NCI-H2196 treated with DMSO at 0.1 percent for 48 hours (cell line): ENCODE measurements around the gene SLC4A7.
"Not testable (repeated sequence)": the region's sequence is repeated elsewhere in the genome, so short reads cannot be mapped to it uniquely, and the experiment has no call there.

Experiments used
- DNase-seq: peaks from one replicate; lab custom pipeline; 2025; ENCODE audit not compliant: unreplicated experiment; lab: John Stamatoyannopoulos, UW

SLC4A7 gene

DNA sequence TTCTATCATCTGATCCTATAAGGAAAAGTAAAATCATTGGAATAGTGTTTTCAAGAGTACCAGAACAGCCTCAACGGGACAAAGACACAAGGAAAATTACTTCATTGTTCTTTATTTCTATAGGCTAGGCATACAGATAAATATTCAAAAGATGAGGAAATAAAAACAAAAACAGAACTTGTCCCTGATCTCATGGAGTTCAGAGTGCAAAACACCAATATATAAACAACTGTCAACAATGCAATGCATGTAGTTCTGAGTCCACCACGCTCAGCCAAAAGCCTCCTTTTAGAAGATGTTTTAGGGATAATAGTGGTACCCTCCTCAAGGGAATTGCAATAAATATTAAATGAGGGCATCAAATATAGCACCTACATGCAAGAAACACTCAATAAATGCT is 4.6 kb upstream of the SLC4A7 start:
- no peak for DNase-seq

DNA sequence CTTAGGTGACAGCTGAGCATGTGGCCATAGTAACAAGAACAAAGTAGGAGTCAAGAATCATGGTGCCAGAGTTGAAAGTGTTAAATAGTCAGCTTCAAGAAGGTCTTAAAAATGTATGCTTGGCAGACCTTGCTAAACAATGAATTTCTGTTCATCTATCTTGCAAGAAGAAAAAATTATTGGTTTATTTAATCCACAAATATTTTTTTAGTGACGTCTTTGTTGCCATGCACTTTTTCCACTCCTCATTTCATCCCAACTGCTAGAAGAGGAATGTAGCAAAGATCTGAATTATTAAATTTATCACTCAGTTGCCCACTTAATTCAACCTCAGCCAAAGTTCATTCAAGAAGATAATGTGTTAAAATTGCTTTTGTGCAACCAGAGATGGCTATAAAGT is 3.2 kb upstream of the SLC4A7 start:
- DNase-seq, result no peak

DNA sequence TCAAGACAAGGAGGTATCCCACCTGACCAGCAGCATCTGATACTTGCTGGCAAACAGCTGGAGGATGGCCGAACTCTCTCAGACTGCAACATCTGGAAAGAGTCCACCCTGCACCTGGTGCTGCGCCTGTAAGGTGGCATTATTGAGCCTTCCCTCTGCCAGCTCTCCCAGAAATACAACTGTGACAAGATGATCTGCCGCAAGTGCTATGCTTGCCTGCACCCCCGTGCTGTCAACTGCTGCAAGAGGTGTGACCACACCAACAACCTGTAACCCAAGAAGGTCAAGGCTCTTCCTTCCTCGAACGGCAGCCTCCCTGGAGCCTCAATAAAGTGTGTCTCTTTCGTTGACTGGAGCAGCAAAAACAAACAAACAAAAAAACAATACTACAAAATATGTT is 2.2 kb upstream of the SLC4A7 start:
- no peak for DNase-seq

DNA sequence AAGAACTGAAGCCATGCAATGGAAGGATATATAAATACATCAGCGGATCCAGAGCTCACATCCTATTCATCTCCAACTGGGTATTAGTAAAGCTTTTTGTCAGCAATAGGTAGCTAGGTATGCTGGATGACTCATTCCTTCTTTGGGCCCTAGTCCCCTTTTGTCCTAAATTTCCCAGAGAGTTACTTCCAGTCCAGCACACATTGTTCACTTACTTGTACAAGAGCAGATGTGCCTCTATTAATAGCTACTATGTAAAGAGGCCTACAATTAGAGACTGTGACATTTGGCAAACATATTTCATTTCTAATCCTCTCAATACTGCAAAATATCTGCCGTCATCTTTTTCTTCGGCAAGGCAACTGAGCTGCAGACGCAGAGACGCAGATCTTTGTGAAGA is 1.7 kb upstream of the SLC4A7 start:
- no peak for DNase-seq

DNA sequence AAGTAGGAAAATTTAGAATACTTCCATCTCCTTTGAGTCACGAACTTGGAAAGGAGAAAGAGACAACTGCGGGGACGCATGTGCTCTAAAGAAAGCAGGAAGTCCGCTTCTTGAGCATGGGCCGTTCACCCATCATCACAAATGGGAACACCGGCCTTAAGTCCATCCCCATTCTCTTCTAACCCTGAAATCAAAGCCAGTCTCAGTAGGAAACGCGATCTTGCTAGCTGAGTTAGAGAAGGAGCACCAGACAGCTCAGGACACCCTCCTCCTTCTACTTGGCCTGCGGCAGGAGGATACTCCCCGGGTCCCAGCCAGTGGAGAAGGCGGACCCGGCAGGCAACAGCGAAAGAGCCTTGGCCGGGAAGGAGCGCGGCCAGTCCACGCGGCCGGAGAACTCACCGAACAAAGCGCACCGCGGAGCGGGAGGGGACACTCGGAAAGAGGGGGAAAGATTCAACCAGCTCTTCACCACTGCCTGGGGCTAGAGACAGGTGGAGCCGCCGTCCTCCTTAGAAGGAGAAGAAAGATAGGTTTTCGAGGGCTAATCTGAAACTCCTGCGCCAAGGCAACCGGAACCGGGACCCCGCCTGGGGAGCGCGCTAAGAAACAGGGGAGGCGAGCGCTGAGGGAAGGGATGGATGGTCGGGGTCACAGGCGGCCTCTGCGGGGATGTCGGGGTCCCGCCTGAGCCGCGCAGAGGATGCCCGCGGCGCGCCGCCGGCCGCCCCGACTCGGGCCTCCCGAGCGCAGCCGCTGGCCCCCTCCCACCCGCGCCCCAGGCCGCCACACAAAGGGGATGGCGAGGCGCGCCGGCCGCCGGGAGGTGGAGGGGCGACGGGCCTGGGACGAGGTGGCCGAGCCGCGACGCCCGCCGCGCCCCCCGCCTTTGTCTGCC is 818 bp downstream of the SLC4A7 start:
- DNase-seq, result no peak

DNA sequence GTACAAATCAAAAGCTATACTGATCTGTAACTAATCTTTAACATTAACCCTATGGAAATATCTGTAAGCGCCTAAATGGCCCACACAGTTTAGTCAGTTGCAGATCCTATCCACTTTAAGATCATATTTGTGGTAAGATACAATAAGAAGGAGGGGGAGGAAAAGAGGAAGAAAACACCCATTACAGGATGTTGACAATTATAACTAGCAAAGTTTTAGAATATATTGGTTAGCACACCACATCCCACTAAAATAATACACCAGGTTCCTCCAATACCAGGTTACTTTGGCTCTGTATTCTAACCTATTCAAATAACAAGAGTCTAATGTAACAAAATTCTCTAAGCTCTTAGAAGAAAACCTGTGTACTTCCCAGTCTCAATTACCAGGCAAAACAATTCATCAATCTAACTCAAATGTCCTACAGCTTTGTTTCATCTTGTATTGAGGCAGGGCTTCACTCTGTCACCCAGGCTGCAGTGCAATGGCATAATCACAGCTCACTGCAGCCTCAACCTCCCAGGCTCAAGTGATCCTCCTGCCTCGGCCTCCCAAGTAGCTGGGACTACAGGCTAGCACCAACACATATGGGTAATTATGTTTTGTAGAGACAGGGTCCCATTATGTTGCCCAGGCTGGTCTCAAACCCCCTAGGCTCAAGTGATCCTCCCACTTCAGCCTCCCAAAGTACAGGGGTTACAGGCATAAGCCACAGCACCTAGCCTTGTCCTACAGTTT is 4.2 kb downstream of the SLC4A7 start:
- DNase-seq, result no peak

DNA sequence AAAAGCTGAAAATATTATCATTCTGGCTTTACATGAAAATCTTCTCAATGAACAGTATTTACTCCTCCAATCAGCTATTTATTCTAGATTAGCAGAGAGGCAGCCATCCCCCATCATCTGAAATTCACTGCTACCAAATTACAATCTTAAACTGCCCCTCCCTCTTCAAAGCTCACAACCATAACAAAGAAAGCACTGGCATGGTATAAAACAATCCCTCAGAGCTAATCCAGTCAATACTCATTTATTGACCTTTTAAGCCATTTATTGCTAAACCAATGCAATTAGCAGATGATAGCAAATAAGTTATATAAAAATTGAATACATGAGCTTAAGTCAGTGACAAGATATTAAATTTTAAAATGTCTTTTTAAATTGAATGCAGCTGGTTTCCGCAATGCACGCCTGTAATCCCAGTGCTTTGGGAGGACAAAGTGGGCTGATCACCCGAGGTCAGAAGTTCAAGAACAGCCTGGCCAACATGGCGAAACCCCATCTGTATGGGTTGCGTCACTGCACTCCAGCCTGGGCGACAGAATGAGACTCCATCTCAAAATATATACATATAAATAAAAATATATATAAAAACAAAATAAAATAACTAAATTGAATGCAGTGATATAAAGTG is 12.1 kb downstream of the SLC4A7 start:
- DNase-seq, result no peak

DNA sequence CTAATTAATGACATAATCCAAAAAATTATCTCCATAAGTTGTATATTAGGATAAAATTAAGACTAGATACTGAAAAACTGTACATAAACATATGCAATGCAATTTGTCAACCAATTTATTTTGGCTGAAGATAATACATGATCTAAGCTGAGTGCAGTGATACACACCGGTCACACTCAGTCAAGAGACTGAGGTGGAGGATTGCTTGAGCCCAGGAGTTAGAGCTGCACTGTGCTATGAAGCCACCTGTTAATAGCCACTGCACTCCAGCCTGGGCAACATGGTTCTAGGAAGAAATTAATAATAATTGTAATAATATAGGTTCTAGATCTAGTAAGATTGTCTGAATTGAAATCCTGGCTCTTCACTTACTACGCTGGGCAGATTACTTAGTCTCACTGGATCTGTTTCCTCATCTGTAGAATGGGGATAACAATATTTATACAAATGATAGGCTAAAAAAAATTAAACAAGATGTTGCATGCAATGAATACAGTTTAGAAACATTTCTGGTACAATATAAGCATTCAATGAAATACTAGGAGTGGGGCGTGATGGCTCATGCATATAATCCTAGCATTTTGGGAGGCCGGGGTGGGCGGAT is 15.8 kb downstream of the SLC4A7 start:
- no peak for DNase-seq

DNA sequence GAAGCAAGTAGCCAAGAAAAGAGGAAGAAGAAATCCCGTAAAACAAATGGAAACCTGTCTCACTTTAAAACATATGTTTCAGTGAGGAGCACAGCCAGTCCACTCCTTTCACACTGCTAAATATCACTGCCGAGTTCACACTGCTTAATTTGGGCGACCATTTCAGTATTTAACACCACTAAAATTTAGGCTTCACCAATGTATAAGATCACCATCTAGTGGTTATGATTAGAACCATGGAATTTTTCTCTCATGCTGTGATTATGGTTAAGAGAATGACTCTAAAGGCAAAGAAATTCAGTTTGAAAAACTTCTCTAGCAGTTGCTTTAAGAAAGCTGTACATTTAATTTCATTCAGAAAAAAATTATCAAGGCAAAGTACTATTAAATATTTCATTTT is 16.6 kb downstream of the SLC4A7 start:
- DNase-seq, result no peak

DNA sequence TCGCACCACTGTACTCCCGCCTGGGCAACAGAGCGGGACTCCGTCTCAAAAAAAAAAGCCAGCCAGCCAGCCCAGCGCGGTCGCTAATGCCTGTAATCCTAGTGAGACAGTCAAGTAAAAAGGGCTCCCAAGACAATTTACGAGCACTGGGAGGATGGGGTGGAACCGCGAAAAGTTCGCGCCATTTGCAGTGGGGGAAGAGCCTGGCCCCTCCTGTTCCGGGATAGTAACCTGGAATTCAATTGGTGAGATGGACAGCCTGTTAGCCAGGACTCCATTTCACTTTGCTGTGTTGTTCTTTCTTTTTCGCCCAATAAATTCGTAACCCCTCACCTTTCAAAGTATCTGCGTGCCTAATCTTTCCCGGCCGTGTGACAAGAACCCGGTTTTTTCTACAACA is 19.5 kb downstream of the SLC4A7 start:
- no peak for DNase-seq

DNA sequence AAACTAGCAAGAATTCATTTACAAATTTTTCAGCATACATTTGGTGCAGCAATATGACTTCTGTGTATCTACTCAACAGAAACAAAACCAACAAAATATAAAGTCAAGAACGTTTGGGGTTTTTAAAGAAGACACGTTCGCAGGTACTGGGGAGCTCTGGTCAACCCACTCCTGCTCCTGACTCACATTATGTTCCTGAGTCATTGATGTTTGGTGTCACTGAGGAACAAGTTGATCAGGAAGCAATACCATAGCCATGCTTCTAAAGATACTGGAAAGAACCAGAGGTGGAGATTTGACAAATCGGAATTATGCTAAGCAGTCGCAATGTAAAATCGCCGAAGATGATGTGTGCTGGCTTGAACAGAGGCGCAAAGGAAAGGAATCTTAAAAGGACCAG is 22.0 kb downstream of the SLC4A7 start:
- no peak for DNase-seq

DNA sequence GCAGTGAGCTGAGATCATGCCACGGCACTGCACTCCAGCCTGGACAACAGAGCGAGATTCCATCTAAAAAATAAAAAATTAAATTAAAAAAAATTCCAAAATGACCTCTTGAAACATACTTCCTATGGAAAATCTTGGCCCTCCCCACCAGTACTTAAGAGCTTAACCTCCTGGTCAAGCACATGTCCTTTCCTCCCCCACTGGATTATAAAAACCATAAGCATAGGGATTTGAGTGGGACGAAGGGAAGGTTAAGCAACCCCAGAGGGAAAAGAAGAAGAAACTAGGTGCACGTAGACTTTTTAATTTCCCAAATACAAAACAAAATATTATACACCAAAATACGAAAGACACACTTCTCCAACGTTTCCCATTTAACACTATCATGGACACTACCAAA is 25.3 kb downstream of the SLC4A7 start:
- DNase-seq, result no peak

DNA sequence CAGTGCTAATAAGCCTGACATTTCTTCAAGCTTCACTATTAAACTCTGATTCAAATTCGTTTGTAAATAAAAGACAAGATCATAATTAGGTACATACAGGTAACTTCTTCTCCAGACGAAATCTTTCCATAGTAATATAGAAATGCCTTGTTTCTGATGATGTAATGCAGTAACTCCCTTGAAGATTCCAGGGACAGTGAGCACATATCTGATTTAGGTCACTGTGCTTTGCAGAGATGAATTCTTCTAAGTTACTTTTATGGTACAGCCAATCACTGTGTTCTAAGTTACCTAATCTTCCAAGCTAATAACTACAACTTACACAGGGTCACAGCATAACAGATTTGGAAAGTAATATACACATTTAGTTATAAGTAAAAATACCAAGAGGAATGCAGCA is 27.6 kb downstream of the SLC4A7 start:
- DNase-seq, result no peak

DNA sequence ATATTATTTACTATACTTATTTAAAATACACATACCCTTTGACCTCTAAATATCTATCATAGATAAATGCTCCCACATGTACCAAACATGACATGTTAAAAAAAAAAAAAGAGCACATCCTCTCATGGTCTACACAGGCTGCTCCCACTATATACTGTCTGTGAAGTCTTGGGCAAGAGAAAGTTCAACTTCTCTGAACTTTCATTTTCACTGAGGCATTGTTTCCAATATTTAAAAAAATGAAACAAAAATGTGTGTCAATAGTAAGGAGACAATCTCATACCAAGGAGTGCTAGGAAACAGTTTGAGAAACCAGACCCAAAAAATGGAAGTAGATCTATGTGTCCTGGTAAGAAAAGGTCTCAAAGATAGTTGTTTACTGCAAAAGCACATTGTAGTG is 29.3 kb downstream of the SLC4A7 start:
- DNase-seq, result no peak

DNA sequence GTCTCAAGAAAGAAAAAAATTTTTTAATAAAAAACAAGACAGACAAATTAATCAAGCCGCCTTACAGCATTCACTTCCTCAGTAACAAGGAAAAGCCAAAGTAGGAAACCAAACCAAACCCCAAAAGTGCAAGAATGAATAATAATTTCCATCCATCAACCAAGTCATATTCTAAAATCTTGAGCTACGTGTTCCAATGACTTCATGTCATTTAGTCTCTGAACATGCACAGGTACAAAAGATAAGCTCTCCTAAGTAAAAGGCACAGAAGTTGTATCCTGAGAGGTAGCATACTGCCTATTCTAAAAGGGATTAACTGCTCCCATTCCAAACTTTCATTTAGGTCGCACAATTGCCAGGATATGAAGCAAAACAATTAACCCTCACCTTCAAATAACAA is 29.7 kb downstream of the SLC4A7 start:
- DNase-seq, result no peak

DNA sequence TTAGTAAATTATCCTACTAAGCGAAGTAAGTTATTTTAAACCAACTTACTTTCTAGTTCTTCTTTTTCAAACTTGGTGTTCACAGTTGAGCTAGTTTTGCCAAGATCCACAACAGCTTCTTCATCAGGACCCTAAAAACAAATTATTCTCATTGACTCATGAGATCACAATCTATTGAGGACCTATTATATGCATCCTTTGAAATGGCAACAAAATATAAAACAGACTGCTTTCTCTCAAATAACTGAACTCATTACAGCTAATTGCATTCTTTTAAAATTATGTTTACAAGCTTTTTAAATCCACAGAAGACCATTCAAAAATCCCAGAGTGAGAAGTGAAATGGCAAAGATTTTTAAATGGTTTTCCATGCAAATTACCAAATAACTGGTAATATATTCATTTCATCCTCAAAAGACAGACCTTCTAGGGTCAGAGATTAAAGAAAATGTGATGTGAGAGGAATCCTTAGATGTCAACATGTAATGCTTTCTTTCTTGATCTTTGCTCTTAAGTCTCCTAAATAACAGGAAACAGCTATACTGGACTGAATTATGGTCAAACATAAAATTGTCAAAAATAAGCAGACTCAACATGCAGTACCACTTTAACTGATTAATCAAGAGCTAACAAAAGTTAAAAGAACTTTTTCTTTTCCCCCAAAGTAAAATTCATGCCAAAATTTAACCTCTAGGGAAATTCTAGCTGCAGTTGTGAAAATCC is 31.7 kb downstream of the SLC4A7 start:
- DNase-seq, result no peak

DNA sequence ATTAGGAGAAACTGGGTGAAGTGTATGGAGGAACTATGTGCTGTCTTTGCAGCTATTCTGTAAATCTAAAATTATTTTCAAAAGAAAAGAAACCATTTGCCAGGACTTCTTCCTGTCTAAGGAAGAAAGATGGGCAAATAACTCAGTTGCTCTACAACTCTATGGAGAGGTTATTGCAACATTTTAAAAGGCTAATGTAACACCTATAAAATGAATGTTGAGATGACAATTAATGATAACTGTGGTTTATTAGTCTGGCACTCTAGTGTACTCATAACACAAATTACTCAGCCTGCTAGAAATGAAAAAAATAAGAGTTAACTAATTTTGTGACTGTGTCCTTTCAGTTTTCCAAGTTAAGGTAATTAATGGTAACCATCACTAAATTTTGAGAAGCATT is 32.3 kb downstream of the SLC4A7 start:
- no peak for DNase-seq

DNA sequence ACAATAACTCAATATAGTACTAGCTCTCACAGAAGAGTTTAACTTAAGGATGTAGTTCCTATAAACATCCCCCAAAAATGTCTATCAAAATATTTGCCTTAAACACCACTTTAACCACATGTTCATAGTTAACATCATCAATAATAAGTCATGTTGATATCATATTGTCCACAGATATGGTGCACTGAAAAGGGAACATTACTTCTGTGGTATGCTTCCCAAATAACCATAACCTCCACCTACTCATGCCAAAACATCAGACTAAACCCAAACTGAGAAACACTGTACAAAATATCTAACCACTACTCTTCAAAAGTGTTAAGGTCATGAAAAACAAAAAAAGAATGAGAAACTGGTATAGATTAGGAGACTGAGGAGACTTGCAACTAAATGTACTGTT is 32.9 kb downstream of the SLC4A7 start:
- DNase-seq, result no peak

DNA sequence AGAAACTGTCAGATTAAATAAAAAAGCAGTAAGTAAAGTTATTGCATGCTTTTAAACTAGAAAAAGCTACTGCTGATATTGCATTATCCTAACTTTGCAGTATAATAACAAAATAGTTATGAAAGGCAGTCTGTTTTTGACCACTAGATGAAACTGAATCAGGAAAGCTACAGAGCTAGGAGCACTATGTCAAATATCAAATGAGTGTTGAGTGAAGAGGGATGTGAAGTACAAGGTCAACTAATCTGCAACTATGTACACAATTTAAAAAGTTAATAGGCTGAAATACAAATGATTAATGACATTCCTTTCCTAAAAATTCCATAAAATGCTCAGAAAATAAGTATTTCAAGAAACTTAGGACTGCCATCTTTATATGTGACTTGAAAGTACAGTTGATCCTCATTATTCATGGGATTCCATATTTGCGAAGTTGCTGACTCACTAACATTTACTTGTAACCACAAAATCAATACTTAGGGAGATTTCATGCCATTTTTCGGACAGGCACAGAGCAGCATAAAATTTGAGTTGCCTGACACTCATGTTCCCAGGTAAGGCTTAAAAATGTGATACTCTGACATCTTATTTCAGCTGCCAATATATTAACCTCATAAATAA is 34.5 kb downstream of the SLC4A7 start:
- DNase-seq, result no peak

DNA sequence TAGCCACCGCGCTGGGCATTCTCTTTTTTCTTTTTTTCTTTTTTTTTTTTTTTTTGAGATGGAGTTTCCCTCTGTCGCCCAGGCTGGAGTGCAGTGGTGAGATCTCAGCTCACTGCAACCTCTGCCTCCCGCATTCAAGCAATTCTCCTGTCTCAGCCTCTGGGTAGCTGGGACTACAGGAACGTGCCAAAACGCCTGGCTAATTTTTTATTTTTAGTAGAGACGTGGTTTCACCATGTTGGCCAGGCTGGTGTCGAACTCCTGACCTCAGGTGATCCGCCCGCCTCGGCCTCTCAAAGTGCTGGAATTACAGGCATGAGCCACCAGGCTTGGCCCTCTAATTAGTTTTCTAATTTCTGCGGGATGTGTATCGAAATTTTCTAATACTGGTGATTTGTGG is 41.2 kb downstream of the SLC4A7 start:
- DNase-seq, result not testable (repeated sequence)

DNA sequence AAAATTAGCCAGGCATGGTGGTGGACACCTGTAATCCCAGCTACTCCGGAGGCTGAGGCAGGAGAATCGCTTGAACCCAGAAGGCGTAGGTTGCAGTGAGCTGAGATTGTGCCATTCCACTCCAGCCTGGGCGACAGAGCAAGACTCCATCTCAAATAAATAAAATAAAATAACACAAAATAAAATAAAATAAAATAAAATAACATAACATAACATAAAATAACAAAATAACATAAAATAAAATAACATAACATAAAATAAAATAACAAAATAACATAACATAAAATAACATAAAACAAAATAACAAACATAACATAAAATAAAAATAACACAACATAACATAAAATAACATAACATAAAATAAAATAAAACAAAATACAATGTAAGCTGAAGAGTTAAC is 45.8 kb downstream of the SLC4A7 start:
- not testable (repeated sequence) for DNase-seq
